DMS 273 (cell line): ENCODE results near the gene BRIP1.
"Not testable (repeated sequence)": the region's sequence is repeated elsewhere in the genome, so short reads cannot be mapped to it uniquely, and the experiment has no call there.

Experiments
- DNase-seq: peaks from one replicate; lab custom pipeline; 2025; ENCODE audit not compliant: unreplicated experiment; lab: John Stamatoyannopoulos, UW

The BRIP1 gene

GRCh38 chr17:61733021-61733420, 130.3 kb downstream of the BRIP1 start:
- DNase-seq, result no peak

- no peak for DNase-seq
Measured at GRCh38 chr17:61732169-61732568, 131.2 kb downstream of the BRIP1 start.

GRCh38 chr17:61731330-61731729, 132.0 kb downstream of the BRIP1 start:
- DNase-seq, result no peak

GRCh38 chr17:61729690-61730268, 133.5 kb downstream of the BRIP1 start:
- DNase-seq, result no peak

GRCh38 chr17:61728297-61728836, 135.0 kb downstream of the BRIP1 start:
- no peak for DNase-seq

GRCh38 chr17:61727798-61728197, 135.5 kb downstream of the BRIP1 start:
- DNase-seq, result not testable (repeated sequence)

GRCh38 chr17:61726977-61727376, 136.4 kb downstream of the BRIP1 start:
- no peak for DNase-seq

- DNase-seq, result no peak
Measured at GRCh38 chr17:61724777-61725176, 138.6 kb downstream of the BRIP1 start.

- DNase-seq, result no peak
Measured at GRCh38 chr17:61723914-61724313, 139.4 kb downstream of the BRIP1 start.

GRCh38 chr17:61723183-61723582, 140.1 kb downstream of the BRIP1 start:
- DNase-seq, result no peak

GRCh38 chr17:61722398-61722797, 140.9 kb downstream of the BRIP1 start:
- no peak for DNase-seq

- no peak for DNase-seq
Measured at GRCh38 chr17:61720016-61720795, 143.1 kb downstream of the BRIP1 start.

- DNase-seq, result not testable (repeated sequence)
Measured at GRCh38 chr17:61719220-61719619, 144.1 kb downstream of the BRIP1 start.

GRCh38 chr17:61718022-61718421, 145.3 kb downstream of the BRIP1 start:
- DNase-seq, result no peak

GRCh38 chr17:61717352-61717751, 146.0 kb downstream of the BRIP1 start:
- no peak for DNase-seq

- no peak for DNase-seq
Measured at GRCh38 chr17:61716225-61716829, 147.0 kb downstream of the BRIP1 start.

- no peak for DNase-seq
Measured at GRCh38 chr17:61715348-61715747, 148.0 kb downstream of the BRIP1 start.

GRCh38 chr17:61714300-61714699, 149.0 kb downstream of the BRIP1 start:
- no peak for DNase-seq

GRCh38 chr17:61713035-61713434, 150.3 kb downstream of the BRIP1 start:
- DNase-seq, result no peak

GRCh38 chr17:61710546-61710945, 152.8 kb downstream of the BRIP1 start:
- DNase-seq, result no peak

- DNase-seq, result no peak
Measured at GRCh38 chr17:61709567-61709966, 153.8 kb downstream of the BRIP1 start.

GRCh38 chr17:61704935-61705449, 158.3 kb downstream of the BRIP1 start:
- DNase-seq, result no peak
